ENCODE data around the gene MAD1L1.

MAD1L1 gene

DNA sequence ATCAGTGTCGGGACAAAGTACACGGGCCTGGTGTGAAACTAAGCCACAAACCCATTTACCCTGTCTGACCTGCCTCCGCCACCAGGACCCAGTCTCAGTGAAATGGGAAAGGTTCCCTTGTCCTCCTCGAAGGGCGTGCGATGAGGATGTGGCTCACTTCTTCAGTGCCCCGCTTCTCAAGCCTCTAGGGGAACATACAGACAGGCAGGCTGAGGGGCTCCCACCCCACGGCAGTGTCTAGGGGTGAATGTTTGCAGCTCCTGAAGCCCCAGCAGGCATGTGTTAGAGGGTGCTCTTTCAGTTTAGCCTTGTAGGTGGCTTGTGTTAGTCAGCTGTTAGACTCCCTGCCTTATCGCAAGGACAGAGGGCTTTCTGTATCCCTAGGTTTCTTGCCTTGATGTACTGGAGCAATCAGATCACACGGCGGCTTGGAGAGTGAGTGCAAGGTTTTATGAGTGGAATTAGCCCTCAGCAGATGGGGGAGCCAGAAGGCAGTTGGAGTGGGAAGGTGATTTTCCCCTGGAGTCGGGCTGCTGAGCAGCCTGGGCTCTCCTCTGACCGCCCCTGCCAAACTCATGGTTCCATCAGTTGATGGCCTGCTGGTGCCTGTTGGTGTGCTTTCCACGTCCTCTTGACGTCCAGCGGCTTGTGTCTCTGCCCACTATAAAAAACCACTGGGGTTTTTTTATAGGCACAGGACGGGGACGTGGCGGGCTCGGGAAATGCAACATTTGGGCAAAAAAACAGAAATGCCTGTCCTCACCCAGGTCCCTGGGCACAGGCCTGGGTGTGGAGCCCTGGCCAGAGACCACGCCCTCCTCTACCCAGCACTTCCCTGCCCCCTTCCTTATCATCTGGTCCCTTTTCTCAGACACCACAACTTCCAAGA, 10.0 kb upstream of the MAD1L1 start:
- no peak for DNase-seq (ENCODE audit: low read depth)

DNA sequence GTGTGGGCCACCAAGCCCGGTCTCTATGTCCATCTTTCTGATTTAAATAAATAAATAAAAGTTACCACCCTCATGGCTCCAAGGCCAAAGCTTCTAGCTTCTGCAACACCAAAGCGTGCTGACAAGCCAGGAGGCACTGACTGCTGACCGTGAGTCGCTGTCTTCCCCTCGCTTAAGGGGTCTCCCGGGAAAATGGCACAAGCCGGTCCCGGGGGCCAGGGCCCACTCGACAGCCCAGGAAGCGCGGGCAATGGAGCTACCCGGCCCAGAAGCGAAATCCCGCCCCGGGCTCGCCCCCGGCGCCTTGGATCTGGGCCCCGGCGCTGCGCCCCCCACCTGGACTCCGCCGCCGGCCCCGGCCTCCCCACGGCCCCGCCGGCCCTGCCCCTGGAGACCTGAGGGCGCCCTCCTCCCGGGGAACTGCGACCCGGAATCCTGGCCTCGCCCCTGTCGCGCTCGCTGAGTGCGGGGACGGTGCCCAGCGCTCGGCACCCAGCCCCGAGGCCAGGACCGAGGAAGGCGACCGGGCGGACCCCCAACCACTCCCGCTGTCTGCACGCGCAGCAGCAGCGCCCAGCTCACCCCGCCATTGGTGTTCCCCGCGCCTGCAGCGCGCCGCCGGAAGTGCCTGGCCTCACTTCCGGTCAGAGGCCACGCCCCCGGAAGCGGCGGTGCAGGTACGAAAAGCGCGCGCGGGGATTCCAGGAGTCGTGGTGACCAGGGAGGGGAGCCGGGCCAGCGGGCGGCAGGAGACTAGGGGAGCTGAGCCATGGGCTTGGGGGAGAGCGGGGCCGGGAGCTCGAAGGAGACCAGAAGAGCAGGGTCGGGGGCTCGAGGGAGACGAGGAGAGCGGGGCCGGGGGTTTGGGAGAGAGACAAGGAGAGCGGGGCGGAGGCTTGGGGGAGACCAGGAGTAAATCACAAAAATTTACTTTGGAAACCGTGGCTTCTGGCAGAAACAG, 9.1 kb upstream of the MAD1L1 start, which contains the start of the genes MRM2 and NUDT1:
TSS of gene MRM2 (minus strand) at position 626 of the 961 bp plus-strand sequence. CDS start at position 590, 36 bp downstream.
TSS of gene NUDT1 (plus strand) at position 647 of the 961 bp plus-strand sequence. CDS start 2,349 bp downstream, outside the sequence.
- DNase-seq (ENCODE audit: low read depth), result no peak

DNA sequence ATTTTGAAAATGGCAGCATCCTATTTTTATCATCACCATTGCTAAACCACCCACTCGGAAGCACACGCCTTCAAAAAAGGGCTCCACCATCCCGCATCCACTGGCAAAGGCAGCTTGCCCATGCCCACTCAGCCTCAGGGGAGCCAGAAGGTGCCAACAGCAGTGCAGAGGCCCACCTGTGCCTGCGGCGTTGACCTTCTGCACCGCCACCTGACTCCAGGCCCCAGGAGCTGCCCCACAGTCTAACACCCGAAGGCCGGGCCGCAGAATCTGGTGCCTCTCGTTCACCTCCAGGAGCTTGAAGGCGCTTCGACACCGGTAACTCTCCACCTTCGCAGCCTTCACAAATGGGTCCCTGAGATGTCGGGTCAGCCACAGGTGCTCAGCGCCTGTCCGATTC, 6.5 kb upstream of the MAD1L1 start:
- DNase-seq (ENCODE audit: low read depth), result no peak

DNA sequence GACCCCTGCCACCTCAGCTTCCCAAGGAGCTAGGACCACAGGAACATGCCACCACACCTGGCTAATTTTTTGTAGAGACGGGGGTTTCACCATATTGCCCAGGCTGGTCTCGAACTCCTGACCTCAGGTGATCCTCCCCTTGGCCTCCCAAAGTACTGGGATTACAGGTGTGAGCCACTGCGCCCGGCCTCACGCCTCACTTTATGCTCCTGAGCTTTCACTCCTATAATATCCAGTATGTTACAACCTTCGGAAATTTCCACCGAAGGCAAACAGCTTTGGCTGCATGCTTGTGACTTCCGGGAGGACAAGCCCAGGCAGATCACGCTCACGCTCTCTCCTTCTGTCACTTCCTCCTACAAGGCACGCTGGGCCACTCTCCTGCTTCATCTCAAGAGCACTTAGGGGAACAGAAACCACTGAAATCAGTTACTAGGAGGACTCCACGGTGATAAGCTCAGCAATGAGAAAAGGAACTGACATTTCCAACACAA, 4.4 kb upstream of the MAD1L1 start:
- no peak for DNase-seq (ENCODE audit: low read depth)

DNA sequence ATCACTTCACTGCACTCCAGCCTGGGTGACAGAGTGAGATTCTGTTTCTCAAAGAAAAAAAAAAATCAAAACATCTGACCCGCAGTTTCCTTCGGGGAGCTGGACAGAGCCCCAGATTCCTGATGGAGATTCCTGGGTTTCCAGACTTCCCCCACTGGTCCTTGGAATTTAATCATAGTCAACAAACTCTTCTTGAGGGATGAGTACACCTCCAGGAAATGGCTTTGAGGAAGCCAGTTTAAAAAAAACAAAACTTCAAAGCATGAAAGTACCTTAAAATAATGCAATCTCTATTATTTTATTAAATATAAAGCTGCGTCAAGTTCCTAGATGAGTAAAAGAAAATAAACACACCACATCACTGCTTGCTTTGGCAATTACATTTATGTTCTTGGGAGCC, 1.2 kb upstream of the MAD1L1 start:
- DNase-seq (ENCODE audit: low read depth), result no peak

DNA sequence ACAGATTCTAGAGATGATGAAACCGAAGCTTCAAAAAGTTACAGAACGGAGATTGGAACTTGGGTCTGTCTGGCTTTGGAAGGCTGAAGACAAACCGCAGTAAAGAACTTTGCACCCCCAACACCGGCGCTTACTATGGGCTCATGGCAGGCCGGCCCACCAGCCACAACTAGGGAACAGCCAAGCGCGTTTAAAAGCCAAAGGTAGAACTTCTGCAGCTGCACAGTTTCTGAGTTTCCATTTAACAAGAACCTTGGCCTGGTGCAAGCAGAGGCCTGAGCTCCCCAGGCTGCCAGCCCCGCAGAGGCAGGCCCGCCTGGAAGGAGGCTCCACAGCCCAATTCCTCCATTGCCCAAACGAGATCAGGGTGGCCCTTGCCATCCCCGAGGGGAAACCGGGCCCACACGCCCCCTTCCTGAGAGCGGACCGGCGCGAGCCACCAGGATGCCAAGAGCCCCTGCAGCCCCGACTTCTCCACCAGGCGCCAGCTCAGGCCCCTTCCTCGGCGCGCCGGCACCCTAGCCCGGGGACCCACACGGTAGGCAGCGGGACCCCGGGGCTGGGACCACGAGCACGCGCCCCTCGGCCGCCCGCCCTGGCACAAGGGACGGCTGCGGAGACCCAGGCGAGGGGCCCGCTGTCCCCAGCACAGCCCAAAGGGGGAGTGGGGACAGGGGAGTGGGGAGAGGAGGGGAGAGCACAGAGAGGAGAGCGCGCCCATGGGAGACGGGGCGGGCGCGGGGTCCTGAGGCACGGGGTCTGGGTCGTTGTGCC, 566 bp downstream of the MAD1L1 start:
- no peak for DNase-seq (ENCODE audit: low read depth)

DNA sequence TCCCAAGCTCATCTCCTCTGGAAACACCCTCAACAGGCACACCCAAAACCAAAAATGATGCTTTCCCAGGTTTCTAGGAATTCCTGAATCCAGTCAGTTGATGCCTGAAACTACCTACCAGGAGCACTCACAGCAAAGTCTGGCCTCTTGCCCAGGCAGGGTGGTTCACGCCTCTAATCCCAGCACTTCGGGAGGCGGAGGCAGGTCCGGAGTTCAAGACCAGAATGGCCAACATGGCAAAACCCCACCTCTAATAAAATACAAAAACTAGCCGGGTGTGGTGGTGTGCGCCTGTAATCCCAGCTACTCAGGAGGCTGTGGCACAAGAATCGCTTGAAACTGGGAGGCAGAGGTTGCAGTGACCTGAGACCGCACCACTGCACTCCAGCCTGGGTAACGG, 1.9 kb downstream of the MAD1L1 start:
- DNase-seq (ENCODE audit: low read depth), result no peak

DNA sequence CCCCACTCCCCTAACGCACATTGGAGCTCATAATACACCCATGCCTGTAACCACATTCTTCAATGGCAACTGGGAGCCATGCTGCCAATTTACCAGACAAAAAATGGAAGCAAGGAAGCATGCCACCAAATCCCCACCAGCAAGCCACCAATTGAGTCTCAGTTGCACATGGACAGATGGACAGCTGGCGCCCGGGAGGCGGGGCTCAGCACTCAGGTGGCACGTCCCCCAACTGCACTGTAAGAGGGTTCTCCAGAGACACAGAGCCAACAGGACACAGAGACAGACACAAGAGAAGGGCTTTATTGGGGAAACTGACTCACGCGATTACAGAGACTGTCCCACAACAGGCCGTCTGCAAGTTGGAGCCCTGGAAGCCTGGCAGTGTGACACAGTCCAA, 2.5 kb downstream of the MAD1L1 start:
- DNase-seq (ENCODE audit: low read depth), result no peak

DNA sequence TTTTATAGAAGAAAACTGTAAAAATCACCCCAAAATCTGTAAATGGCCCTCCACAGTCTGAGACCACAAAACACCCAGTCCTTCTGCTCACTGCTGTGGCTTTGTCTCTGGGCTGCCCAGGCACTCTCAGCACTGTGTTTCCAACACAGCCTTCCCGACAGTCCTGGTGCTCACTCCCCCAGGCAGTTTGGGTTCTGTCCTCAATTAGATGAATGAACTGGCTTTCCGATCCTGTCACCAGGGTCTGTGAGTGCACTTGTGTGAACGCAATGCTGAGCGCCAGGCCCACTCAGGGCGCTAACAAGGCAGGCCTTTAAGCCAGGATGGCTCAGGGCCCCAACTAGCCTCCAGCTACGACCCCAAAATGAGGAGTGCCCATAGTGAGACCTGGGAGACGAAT, 3.3 kb downstream of the MAD1L1 start:
- no peak for DNase-seq (ENCODE audit: low read depth)

DNA sequence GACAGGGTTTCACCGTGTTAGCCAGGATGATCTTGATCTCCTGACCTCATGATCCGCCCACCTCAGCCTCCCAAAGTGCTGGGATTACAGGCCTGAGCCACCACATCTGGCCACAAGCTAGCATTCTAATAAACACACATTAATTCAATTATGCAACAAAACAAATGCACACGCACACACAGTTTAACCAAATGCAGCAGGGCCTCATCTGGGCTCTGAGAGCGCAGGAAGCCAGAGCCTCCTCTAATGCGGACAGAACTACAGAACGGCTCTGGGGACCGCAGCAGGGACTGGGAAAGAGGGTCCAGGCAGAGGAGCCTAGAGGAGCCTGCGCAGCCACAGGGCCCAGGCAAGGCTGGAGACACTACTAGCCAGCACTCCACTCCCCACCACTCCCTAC, 3.8 kb downstream of the MAD1L1 start:
- DNase-seq (ENCODE audit: low read depth), result no peak

DNA sequence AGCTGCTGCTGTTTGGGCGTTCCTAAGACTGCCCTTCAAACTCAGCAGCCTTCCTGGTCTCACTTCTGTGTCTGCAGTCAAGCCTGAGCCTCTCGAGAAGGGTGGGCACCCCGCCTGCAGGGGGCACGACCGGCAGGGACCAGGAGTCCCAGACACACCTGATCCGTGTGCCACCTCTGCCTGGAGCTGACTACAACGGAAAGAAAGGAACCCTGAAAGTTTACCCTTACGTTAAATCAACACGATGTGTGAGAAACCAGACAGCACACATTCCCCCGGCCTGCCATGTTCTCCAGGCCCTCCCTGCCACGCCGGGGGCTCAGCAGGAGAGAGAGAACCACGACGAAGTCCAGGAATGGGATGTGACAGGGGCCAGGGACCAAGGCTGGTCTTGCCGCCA, 5.0 kb downstream of the MAD1L1 start:
- DNase-seq (ENCODE audit: low read depth), result no peak

DNA sequence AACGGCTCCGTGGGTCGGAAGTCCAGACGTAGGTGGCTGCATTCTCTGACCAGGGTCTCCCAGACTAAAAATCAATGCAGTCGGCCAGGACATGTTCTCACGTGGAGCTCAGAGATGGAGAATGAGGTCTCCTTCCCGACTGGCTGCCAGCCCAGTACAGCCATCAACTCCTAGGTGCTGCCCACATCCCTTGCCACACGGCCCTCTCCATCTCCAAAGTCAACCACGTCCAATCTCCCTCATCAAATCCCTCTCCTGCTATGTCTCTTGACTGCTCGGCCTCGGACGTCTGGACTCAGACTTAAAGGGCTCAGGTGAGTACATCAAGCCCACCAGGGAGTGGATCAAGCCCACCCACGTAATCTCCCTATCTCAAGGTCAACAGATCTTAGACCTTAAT, 6.9 kb downstream of the MAD1L1 start:
- no peak for DNase-seq (ENCODE audit: low read depth)

DNA sequence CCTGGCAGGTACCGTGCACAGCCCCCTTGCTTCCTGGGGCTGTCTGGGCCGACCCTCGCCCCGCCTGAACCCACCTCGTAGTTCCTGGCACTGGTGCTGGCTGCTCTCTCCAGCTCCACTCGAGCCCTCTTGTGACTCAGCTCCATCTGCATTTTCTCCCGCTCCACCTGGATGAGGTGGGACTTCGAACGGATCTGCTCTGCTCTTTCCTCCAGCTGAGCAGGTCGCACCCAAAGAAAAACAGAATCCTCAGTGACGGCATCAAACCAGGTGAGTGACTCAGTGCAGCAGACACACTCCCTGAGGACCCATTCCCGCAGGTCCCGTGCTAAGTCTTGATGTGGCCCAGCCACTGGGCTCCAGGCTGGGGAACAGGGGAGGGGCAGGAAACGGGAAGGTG, 7.4 kb downstream of the MAD1L1 start:
- DNase-seq (ENCODE audit: low read depth), result no peak

DNA sequence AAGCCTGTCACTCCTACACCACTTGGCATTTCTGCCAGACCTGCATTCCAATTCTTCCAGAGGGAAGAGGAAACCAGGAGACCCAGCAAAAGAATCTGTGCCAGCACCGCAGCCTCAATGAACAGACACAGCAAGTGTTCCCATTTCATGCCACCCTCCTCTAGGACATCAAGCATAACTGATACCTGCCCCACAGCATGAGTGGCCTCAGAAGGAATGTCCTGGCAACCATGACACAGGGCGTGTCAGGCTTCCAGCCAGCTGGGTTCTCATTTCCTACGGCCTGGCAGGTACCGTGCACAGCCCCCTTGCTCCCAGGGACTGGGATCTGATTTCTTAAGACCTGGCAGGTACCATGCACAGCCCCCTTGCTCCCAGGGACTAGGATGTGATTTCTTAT, 7.8 kb downstream of the MAD1L1 start:
- DNase-seq (ENCODE audit: low read depth), result no peak

DNA sequence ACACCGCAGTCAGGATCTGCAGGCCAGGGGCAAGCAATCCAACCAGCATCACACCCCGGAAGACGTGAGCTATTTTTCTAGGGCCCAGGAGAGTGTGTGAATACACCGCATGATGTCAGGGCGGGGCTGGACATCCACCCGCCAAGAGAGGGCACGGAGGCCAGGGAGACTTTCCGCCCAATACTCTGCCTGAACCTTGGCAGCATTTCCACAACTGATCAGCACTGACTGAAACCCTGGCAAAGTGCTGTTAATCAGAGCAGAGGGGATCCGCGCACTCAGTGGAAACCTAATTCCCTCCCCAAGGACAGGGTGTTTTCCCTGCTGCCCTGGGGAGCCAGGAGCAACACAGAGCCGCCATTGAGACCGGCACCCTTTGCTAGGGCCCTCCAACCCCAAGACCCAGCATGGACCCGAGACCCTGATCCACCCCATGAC, 8.2 kb downstream of the MAD1L1 start:
- DNase-seq (ENCODE audit: low read depth), result no peak

DNA sequence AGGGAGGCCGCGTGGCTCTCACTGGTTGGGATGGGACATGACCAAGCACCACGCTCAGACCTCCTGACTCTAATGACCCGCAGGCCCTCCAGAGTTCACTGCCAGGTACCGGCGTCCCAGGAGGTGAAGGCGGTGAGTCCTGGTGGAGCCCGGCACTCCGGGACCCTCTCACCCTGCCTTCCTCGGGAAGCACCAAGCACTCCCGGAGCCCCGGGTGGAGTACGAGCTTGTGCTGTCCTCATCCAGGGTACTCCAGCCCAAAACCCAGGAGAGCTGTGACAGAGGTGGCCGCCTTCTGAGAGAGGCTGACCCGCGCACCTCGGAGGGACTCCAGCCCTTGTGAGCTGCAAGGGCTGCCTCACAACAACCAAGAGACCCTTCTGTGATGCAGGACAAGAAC, 9.4 kb downstream of the MAD1L1 start:
- no peak for DNase-seq (ENCODE audit: low read depth)

DNA sequence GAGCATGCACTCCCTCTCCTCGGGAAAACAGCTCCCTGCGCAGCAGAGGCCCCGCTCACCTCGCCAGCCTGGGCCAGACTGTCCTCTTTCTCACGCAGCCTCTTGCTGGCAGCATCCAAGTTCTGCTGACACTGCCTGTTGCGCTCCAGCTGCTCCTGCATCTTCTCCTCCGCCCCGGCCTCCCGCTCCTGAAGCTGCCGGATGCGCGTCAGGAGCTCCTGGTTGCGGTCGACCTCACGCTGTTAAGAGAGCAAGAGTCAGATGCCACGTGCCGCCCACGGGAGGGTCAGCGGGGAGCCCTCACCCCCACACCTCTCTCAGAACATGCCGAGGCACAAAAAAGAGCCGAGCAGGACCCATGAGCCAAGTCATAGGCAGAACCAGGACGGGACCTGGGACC, 10.2 kb downstream of the MAD1L1 start:
- DNase-seq (ENCODE audit: low read depth), result no peak

DNA sequence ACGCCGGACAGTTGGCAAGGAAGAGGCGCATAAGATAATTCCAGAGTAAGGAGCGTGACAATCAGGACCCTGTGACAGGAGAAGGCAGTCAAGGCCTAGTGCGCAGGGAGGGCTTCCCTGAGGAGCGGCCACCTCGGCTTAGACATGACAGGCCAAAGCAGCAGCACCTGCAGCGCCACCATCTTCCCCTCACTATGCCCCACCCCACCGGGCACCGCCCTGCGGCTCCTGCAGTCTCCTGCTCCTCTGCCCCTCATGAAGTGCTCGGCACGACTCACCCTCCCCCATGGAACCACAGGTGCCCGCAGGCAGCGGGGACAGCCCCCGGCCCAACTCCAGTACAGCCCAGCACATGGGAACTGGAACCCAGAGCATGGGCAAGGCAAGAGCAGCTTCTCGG, 11.8 kb downstream of the MAD1L1 start:
- DNase-seq (ENCODE audit: low read depth), result no peak

DNA sequence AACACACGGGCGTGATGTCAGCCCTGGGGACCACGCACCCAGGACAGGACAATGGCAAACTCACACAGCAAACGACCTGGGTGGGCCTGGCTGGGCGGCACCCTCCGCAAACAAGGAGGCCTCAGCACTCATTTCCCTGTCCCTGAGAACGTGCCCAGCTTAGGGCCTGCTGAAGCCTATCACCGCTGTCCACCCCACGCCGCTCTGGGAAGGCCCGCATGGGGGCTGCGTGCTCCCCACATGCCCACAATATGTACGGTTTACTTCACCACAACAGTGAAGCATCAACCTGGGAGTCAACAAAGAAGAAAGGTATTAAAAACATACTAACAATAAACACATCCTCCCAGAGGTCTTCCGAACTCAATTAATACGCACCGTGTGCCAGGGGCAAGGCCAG, 12.2 kb downstream of the MAD1L1 start:
- DNase-seq (ENCODE audit: low read depth), result no peak

DNA sequence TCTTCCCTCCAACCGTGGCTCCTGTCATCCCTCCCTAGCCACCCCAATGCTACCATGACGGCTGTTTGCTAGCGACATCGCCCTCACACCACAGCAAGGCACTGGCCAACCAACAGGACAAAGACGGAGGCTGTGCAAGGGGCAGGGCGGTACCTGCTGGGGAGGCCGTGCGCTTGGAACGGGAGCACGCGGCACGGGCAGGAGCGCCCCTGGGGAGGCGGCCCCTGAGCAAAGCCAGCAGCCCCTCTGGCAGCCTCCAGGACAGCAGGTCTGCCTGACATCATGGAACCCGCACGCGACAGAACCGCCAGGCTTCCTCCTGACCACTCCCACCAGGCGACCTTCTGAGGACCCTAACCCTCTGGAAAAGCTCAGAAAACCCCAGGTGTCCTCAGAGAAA, 12.7 kb downstream of the MAD1L1 start:
- DNase-seq (ENCODE audit: low read depth), result no peak

DNA sequence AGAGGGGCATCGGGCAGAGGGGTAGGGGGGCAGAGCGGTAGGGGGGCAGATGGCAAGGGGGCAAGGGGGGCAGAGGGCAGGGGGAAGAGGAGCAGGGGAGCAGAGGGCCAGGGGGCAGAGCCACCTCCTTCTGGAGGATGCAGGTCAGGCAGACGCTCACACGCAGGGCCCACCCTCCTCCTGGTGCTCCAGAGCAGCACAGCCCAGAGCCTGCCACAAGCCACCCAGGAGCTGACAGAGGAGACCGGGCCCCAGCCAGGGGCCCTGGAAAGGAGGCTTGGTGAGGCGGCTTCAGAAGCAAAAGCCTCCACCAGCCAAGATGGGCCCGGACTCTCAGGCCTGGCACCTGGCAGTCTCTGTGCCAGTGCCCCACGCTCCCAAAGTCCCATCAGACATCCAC, 13.1 kb downstream of the MAD1L1 start:
- no peak for DNase-seq (ENCODE audit: low read depth)

DNA sequence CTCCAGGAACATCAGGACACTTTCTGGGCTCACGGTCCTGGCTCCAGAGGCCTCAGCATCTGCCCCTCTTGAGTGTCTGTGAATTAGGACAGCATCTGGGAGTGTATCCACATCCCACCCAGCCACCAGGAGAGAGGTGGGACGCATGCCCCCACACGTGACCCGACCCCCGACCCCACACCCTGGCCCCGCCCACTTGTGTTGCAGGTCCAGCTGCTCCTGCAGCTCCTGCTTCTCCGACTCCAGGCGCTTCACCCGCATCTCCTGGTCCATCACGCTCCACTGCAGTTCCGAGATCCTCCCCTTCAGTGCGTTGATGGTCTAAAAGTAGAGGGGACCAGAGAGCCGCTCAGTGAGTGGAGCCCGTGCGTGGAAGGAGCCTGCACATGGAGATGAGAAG, 13.6 kb downstream of the MAD1L1 start:
- no peak for DNase-seq (ENCODE audit: low read depth)
